ENCODE results near the gene POLR2H.

POLR2H gene

DNA sequence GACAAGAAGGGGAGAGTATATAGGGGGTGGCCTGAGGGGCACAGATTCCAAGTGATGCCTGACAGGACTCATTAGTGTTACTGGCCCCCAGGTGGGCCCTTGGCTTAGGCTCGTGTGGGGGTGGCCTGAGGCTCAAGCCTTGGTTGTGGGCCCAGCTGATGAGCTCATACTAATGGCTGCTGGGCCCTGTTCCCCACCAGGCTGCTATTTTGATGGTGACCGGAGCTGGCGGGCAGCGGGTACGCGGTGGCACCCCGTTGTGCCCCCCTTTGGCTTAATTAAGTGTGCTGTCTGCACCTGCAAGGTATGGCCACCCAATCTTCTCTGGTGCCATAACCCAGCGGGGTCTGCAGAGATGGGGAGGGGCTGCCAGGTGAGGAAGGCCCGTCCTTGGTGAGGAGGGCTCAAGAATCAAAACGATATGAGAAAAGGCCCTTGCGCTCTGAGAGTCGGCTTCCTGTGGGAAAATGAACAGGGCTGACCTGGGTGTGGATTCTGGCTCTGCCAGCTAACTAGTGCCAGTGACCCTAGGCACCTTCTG is 25.7 kb downstream of the POLR2H start:
- TF ChIP-seq TEAD4 (IDR thresholded peaks at IDR 0.05) (no peak), CREB1 (IDR thresholded peaks at IDR 0.05; ENCODE audit: low read depth) (no peak), YY1 (IDR thresholded peaks at IDR 0.05; ENCODE audit: low read depth) (no peak), CEBPB (IDR thresholded peaks at IDR 0.05) (no peak), ZBTB7A (IDR thresholded peaks at IDR 0.05; ENCODE audit: low read depth) (no peak), NFIC (IDR thresholded peaks at IDR 0.05) (no peak), FOXM1 (IDR thresholded peaks at IDR 0.05; ENCODE audit: borderline replicate concordance, low read depth) (no peak), EGR1 (IDR thresholded peaks at IDR 0.05) (no peak), TCF12 (IDR thresholded peaks at IDR 0.05; ENCODE audit: low read depth) (no peak), RAD21 (IDR thresholded peaks at IDR 0.05; ENCODE audit: low read depth) (no peak), TAF1 (IDR thresholded peaks at IDR 0.05; ENCODE audit: low read depth) (no peak), EP300 (IDR thresholded peaks at IDR 0.05; ENCODE audit: borderline replicate concordance) (no peak)
- TF ChIP-seq, protein P1, sequence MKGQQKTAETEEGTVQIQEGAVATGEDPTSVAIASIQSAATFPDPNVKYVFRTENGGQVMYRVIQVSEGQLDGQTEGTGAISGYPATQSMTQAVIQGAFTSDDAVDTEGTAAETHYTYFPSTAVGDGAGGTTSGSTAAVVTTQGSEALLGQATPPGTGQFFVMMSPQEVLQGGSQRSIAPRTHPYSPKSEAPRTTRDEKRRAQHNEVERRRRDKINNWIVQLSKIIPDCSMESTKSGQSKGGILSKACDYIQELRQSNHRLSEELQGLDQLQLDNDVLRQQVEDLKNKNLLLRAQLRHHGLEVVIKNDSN (IDR thresholded peaks at IDR 0.05), result no peak
- TF ChIP-seq, protein P2, sequence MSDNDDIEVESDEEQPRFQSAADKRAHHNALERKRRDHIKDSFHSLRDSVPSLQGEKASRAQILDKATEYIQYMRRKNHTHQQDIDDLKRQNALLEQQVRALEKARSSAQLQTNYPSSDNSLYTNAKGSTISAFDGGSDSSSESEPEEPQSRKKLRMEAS (IDR thresholded peaks at IDR 0.05), result no peak
- TF ChIP-seq, protein P3, sequence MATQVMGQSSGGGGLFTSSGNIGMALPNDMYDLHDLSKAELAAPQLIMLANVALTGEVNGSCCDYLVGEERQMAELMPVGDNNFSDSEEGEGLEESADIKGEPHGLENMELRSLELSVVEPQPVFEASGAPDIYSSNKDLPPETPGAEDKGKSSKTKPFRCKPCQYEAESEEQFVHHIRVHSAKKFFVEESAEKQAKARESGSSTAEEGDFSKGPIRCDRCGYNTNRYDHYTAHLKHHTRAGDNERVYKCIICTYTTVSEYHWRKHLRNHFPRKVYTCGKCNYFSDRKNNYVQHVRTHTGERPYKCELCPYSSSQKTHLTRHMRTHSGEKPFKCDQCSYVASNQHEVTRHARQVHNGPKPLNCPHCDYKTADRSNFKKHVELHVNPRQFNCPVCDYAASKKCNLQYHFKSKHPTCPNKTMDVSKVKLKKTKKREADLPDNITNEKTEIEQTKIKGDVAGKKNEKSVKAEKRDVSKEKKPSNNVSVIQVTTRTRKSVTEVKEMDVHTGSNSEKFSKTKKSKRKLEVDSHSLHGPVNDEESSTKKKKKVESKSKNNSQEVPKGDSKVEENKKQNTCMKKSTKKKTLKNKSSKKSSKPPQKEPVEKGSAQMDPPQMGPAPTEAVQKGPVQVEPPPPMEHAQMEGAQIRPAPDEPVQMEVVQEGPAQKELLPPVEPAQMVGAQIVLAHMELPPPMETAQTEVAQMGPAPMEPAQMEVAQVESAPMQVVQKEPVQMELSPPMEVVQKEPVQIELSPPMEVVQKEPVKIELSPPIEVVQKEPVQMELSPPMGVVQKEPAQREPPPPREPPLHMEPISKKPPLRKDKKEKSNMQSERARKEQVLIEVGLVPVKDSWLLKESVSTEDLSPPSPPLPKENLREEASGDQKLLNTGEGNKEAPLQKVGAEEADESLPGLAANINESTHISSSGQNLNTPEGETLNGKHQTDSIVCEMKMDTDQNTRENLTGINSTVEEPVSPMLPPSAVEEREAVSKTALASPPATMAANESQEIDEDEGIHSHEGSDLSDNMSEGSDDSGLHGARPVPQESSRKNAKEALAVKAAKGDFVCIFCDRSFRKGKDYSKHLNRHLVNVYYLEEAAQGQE (IDR thresholded peaks at IDR 0.05; ENCODE audit: low read depth), result no peak

DNA sequence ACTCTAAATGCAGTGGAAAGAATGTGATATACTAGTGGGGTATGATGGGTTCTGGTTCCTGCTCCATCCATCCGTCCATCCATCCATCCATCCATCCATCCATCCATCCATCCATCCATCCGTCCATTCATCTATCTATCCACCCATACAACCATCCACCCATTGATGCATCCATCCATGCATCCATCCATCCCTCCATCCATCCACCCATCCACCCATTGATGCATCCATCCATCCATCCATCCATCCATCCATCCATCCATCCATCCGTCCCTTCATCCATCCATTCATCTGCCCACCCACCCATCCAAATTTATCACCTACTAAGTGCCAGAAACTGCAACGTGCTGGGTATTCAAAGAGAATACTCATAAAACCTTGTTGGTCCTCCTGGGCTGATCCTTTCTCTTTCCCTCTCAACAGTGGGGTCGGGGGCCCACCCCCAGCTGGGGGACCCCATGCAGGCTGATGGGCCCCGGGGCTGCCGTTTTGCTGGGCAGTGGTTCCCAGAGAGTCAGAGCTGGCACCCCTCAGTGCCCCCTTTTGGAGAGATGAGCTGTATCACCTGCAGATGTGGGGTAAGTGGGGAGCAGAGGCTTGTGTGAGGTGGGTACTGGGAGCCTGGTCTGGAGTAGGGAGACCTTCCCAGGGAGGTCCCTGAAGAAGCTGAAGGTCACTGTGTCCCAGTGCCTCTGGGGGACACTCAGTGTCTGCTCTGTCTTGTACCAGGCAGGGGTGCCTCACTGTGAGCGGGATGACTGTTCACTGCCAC is 26.8 kb downstream of the POLR2H start:
- TF ChIP-seq, protein P1 (IDR thresholded peaks at IDR 0.05), result no peak
- TF ChIP-seq ZBTB7A (IDR thresholded peaks at IDR 0.05; ENCODE audit: low read depth), result no peak
- no peak for TF ChIP-seq TAF1 (IDR thresholded peaks at IDR 0.05; ENCODE audit: low read depth)
- no peak for TF ChIP-seq RAD21 (IDR thresholded peaks at IDR 0.05; ENCODE audit: low read depth)
- no peak for TF ChIP-seq EP300 (IDR thresholded peaks at IDR 0.05; ENCODE audit: borderline replicate concordance)
- TF ChIP-seq TCF12 (IDR thresholded peaks at IDR 0.05; ENCODE audit: low read depth), result no peak
- TF ChIP-seq, protein P2 (IDR thresholded peaks at IDR 0.05), result no peak
- no peak for TF ChIP-seq CEBPB (IDR thresholded peaks at IDR 0.05)
- TF ChIP-seq EGR1 (IDR thresholded peaks at IDR 0.05), result no peak

DNA sequence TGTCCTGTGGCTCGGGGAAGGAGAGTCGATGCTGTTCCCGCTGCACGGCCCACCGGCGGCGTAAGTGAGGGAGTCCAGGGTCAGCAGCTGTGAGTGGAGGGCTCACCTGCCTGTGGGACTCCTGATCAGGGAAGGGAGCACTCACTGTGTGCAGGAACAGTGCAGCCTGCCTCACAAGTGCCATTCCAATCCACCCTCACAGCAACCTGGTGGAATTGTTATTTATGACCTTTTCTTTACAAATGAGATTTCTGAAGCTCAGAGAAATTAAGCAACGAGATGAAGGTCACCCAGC is 27.4 kb downstream of the POLR2H start:
- no peak for TF ChIP-seq CEBPB (IDR thresholded peaks at IDR 0.05)
- no peak for TF ChIP-seq RAD21 (IDR thresholded peaks at IDR 0.05; ENCODE audit: low read depth)
- no peak for TF ChIP-seq YY1 (IDR thresholded peaks at IDR 0.05; ENCODE audit: low read depth)
- TF ChIP-seq, protein P1 (IDR thresholded peaks at IDR 0.05), result no peak

DNA sequence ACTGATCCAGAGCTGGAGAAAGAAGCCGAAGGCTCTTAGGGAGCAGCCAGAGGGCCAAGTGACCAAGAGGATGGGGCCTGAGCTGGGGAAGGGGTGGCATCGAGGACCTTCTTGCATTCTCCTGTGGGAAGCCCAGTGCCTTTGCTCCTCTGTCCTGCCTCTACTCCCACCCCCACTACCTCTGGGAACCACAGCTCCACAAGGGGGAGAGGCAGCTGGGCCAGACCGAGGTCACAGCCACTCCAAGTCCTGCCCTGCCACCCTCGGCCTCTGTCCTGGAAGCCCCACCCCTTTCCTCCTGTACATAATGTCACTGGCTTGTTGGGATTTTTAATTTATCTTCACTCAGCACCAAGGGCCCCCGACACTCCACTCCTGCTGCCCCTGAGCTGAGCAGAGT is 27.9 kb downstream of the POLR2H start:
- TF ChIP-seq, protein P1 (IDR thresholded peaks at IDR 0.05), result no peak
- TF ChIP-seq, protein P2 (IDR thresholded peaks at IDR 0.05), result no peak
- TF ChIP-seq TEAD4 (IDR thresholded peaks at IDR 0.05) (no peak), TAF1 (IDR thresholded peaks at IDR 0.05; ENCODE audit: low read depth) (no peak), EGR1 (IDR thresholded peaks at IDR 0.05) (no peak), FOXM1 (IDR thresholded peaks at IDR 0.05; ENCODE audit: borderline replicate concordance, low read depth) (no peak), EP300 (IDR thresholded peaks at IDR 0.05; ENCODE audit: borderline replicate concordance) (no peak), TCF12 (IDR thresholded peaks at IDR 0.05; ENCODE audit: low read depth) (no peak), RAD21 (IDR thresholded peaks at IDR 0.05; ENCODE audit: low read depth) (no peak)

DNA sequence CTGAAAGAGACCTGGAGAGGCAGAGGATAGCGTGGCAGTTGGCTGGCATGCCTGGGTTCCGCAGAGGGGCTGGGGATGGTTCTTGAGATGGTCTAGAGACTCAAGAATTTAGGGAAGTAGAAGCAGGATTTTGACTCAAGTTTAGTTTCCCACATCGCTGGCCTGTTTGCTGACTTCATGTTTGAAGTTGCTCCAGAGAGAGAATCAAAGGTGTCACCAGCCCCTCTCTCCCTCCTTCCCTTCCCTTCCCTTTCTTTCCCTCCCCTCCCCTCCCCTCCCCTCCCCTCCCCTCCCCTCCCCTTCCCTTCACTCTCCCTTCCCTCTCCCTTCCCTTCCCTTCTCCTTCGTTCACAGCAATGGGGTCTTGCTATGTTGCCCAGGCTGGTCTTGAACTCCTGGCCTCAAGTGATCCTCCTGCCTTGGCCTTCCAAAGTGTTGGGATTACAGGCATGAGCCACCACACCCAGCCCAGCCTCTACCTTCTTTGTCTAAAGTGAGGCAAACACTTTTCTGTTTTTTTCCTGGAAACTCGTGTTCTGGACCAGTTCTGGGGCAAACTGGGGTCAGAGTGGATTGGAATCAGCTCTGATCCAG is 28.5 kb downstream of the POLR2H start:
- TF ChIP-seq CREB1 (IDR thresholded peaks at IDR 0.05; ENCODE audit: low read depth) (no peak), CEBPB (IDR thresholded peaks at IDR 0.05) (no peak), RAD21 (IDR thresholded peaks at IDR 0.05; ENCODE audit: low read depth) (no peak), TCF12 (IDR thresholded peaks at IDR 0.05; ENCODE audit: low read depth) (no peak), EGR1 (IDR thresholded peaks at IDR 0.05) (no peak), FOXM1 (IDR thresholded peaks at IDR 0.05; ENCODE audit: borderline replicate concordance, low read depth) (no peak), NFIC (IDR thresholded peaks at IDR 0.05) (no peak), EP300 (IDR thresholded peaks at IDR 0.05; ENCODE audit: borderline replicate concordance) (no peak), TEAD4 (IDR thresholded peaks at IDR 0.05) (no peak), TAF1 (IDR thresholded peaks at IDR 0.05; ENCODE audit: low read depth) (no peak), YY1 (IDR thresholded peaks at IDR 0.05; ENCODE audit: low read depth) (no peak), ZBTB7A (IDR thresholded peaks at IDR 0.05; ENCODE audit: low read depth) (no peak)
- TF ChIP-seq, protein P3 (IDR thresholded peaks at IDR 0.05; ENCODE audit: low read depth), result no peak
- TF ChIP-seq, protein P1 (IDR thresholded peaks at IDR 0.05), result no peak
- TF ChIP-seq, protein P2 (IDR thresholded peaks at IDR 0.05), result no peak
